Measurements from ENCODE around the gene RAB36.

DNA sequence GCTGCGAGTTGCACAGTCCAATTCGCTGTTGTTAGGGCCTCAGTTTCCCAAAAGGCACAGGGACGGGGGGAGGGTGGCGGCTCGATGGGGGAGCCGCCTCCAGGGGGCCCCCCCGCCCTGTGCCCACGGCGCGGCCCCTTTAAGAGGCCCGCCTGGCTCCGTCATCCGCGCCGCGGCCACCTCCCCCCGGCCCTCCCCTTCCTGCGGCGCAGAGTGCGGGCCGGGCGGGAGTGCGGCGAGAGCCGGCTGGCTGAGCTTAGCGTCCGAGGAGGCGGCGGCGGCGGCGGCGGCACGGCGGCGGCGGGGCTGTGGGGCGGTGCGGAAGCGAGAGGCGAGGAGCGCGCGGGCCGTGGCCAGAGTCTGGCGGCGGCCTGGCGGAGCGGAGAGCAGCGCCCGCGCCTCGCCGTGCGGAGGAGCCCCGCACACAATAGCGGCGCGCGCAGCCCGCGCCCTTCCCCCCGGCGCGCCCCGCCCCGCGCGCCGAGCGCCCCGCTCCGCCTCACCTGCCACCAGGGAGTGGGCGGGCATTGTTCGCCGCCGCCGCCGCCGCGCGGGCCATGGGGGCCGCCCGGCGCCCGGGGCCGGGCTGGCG, 35.1 kb downstream of the RAB36 start, which contains the start of gene BCR:
- TF ChIP-seq, protein P1, sequence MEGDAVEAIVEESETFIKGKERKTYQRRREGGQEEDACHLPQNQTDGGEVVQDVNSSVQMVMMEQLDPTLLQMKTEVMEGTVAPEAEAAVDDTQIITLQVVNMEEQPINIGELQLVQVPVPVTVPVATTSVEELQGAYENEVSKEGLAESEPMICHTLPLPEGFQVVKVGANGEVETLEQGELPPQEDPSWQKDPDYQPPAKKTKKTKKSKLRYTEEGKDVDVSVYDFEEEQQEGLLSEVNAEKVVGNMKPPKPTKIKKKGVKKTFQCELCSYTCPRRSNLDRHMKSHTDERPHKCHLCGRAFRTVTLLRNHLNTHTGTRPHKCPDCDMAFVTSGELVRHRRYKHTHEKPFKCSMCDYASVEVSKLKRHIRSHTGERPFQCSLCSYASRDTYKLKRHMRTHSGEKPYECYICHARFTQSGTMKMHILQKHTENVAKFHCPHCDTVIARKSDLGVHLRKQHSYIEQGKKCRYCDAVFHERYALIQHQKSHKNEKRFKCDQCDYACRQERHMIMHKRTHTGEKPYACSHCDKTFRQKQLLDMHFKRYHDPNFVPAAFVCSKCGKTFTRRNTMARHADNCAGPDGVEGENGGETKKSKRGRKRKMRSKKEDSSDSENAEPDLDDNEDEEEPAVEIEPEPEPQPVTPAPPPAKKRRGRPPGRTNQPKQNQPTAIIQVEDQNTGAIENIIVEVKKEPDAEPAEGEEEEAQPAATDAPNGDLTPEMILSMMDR (IDR thresholded peaks at IDR 0.05; ENCODE audit: low read depth, low read length), result no peak
- no peak for TF ChIP-seq MYC (IDR thresholded peaks at IDR 0.05; ENCODE audit: low read depth, low read length)
